T-helper 17 cell (primary cell): ENCODE data around the gene BCLAF3. TPM values are rescaled to one million over a fixed set of nuclear protein-coding genes. Genes with fewer than 3 reads are reported as not detected.
A peak's percentile ranks its signal among the peaks of the same experiment; 100 is the strongest.

Experiments used
- ATAC-seq: fragments of 150-1000 bp; cut with Tn5 transposase; 2 replicates; pipeline ENCODE4 v1.10.0; 2021; ENCODE audit warnings: mild to moderate bottlenecking, moderate library complexity
- DNase-seq, 3 donors: peaks; one replicate each; pipeline versions ENCODE4 v3.0.0 to v3.0.0-alpha.2; 2020 to 2021
- H3K9me3 ChIP-seq: one replicate; pipeline ENCODE4 v1.7.0; 2013; ENCODE audit warnings: low read length, mild to moderate bottlenecking; ENCODE audit not compliant: control insufficient read depth, poor library complexity, severe bottlenecking
- H3K27ac Mint-ChIP-seq: one replicate; pipeline ENCODE4 v1.8.0; 2022; ENCODE audit warnings: mild to moderate bottlenecking, moderate library complexity, mixed read lengths
- H3K27me3 Mint-ChIP-seq: one replicate; pipeline ENCODE4 v1.8.0; 2022; ENCODE audit warnings: mixed read lengths
- H3K36me3 Mint-ChIP-seq: one replicate; pipeline ENCODE4 v1.8.0; 2022; ENCODE audit warnings: low read depth, mixed read lengths
- H3K4me1 Mint-ChIP-seq: one replicate; pipeline ENCODE4 v1.8.0; 2022; ENCODE audit warnings: mild to moderate bottlenecking, mixed read lengths
- H3K4me3 Mint-ChIP-seq: one replicate; pipeline ENCODE4 v1.8.0; 2022; ENCODE audit warnings: mild to moderate bottlenecking, moderate library complexity, mixed read lengths
- total RNA-seq, 4 donors: library from RNA in 2 of 4; stranded (reverse) in 2 of 4; gene quantifications; one replicate each; pipeline ENCODE4 v1.2.3 and lab custom pipeline; 2022 to 2026

BCLAF3 gene
- 10 to 100 TPM in 1 of 2 donors, 1 to 10 TPM in 1; 6.7 to 10.0 TPM for total RNA-seq
- total RNA-seq (lab: John Stamatoyannopoulos, UW): 18.5 to 21.7 reads per million in 2 donors

GRCh38 chrX:19990556-19991349, at the start of gene BCLAF3:
TSS of gene BCLAF3 (minus strand) at chrX:19991061. CDS start at chrX:19970264, 20,797 bp downstream.
- H3K4me1 Mint-ChIP-seq: peaks cover 7% of the 10 kb centered on the region
- H3K4me3 Mint-ChIP-seq: peak within 1 kb of the TSS; percentile 91
- no peaks in the 10 kb centered on the region for H3K9me3 ChIP-seq
- ATAC-seq (peak; percentile 84), DNase-seq (peak; percentile 70 to 76 (median 75))
- no peaks in the 10 kb centered on the region for H3K27me3 Mint-ChIP-seq
- peaks cover 3% of the 10 kb centered on the region for H3K36me3 Mint-ChIP-seq
- peak within 1 kb of the TSS; percentile 89 for H3K27ac Mint-ChIP-seq

GRCh38 chrX:20038966-20039365, 48.1 kb upstream of the BCLAF3 start:
- no peak for ATAC-seq
- Mint-ChIP-seq H3K4me1 (no peaks in the 10 kb centered on the region), H3K27ac (no peak overlapping the region), H3K36me3 (no peaks in the 10 kb centered on the region), H3K27me3 (no peaks in the 10 kb centered on the region), H3K4me3 (no peak overlapping the region)
- no peaks in the 10 kb centered on the region for H3K9me3 ChIP-seq
- DNase-seq: no peak

GRCh38 chrX:20037186-20037585, 46.3 kb upstream of the BCLAF3 start:
- no peak overlapping the region for H3K27ac Mint-ChIP-seq
- H3K27me3 Mint-ChIP-seq: no peaks in the 10 kb centered on the region
- no peaks in the 10 kb centered on the region for H3K9me3 ChIP-seq
- no peaks in the 10 kb centered on the region for H3K36me3 Mint-ChIP-seq
- ATAC-seq: no peak
- H3K4me1 Mint-ChIP-seq: no peaks in the 10 kb centered on the region
- no peak overlapping the region for H3K4me3 Mint-ChIP-seq
- no peak for DNase-seq

DNA sequence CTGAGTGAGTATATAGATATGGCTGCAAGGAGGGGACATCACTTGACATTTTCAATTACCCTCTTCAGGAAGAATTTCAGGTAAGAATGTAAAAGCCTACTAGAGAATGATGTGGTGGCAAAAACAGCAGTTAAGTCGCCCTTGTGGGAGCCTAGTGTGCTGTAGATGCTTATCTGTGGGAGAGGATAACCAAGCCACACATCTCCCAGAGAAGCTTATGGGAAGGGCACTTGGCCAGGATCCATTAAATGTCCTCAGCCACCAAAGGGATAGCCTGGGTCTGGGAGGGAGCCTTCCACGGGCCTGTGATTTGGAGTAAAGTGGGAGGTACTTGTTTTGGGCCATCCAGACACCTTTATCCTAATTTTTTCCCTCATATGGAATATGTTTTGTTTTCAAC, 41.3 kb upstream of the BCLAF3 start:
- no peak overlapping the region for H3K4me3 Mint-ChIP-seq
- no peaks in the 10 kb centered on the region for H3K27me3 Mint-ChIP-seq
- H3K27ac Mint-ChIP-seq: no peak overlapping the region
- no peak for ATAC-seq
- H3K36me3 Mint-ChIP-seq: no peaks in the 10 kb centered on the region
- H3K9me3 ChIP-seq: no peaks in the 10 kb centered on the region
- H3K4me1 Mint-ChIP-seq: peaks cover 3% of the 10 kb centered on the region
- DNase-seq: no peak

- ATAC-seq (no peak), DNase-seq (no peak)
- Mint-ChIP-seq H3K27me3 (no peaks in the 10 kb centered on the region), H3K4me1 (peaks cover 3% of the 10 kb centered on the region), H3K4me3 (no peak overlapping the region), H3K36me3 (no peaks in the 10 kb centered on the region), H3K27ac (no peak overlapping the region)
- H3K9me3 ChIP-seq: no peaks in the 10 kb centered on the region
Observed at GRCh38 chrX:20029728-20030127, 38.9 kb upstream of the BCLAF3 start.

- no peaks in the 10 kb centered on the region for H3K27me3 Mint-ChIP-seq
- ATAC-seq: no peak
- no peak for DNase-seq
- H3K36me3 Mint-ChIP-seq: no peaks in the 10 kb centered on the region
- no peak overlapping the region for H3K4me3 Mint-ChIP-seq
- H3K9me3 ChIP-seq: no peaks in the 10 kb centered on the region
- peaks cover 3% of the 10 kb centered on the region for H3K4me1 Mint-ChIP-seq
- no peak overlapping the region for H3K27ac Mint-ChIP-seq
Observed at GRCh38 chrX:20028588-20028987, 37.7 kb upstream of the BCLAF3 start.

GRCh38 chrX:20026278-20026677, 35.4 kb upstream of the BCLAF3 start:
- peaks cover 6% of the 10 kb centered on the region for H3K27me3 Mint-ChIP-seq
- H3K4me1 Mint-ChIP-seq: no peaks in the 10 kb centered on the region
- DNase-seq (no peak), ATAC-seq (no peak)
- no peaks in the 10 kb centered on the region for H3K9me3 ChIP-seq
- peaks cover 2% of the 10 kb centered on the region for H3K36me3 Mint-ChIP-seq
- H3K4me3 Mint-ChIP-seq: no peak overlapping the region
- H3K27ac Mint-ChIP-seq: no peak overlapping the region

- H3K4me3 Mint-ChIP-seq: no peak overlapping the region
Observed at GRCh38 chrX:20019672-20020365, 29.0 kb upstream of the BCLAF3 start.

DNA sequence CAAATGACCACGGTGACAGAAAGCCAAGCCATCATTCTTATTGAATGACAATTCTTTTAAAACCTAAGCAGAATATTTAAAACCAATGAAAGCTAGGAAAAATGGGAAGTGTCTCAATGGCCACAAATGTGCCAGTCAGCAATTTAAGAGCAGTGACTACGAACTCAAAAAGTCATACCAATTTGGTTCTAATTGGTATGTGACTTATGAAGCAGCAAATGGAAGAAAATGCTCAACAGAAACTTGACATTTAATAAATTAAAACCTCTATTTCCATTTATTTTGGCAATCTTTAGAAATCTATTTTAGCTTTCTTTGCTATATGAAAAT, 25.7 kb upstream of the BCLAF3 start:
- Mint-ChIP-seq H3K4me1 (no peaks in the 10 kb centered on the region), H3K27ac (no peak overlapping the region), H3K4me3 (no peak overlapping the region), H3K36me3 (peaks cover 4% of the 10 kb centered on the region), H3K27me3 (no peaks in the 10 kb centered on the region)
- ATAC-seq: no peak
- no peaks in the 10 kb centered on the region for H3K9me3 ChIP-seq
- DNase-seq: no peak

More at GRCh38 chrX:20019672-20020365, 29.0 kb upstream of the BCLAF3 start:
- H3K36me3 Mint-ChIP-seq: peaks cover 6% of the 10 kb centered on the region
- no peaks in the 10 kb centered on the region for H3K4me1 Mint-ChIP-seq
- DNase-seq (no peak), ATAC-seq (no peak)
- H3K27me3 Mint-ChIP-seq: peaks cover 6% of the 10 kb centered on the region
- H3K27ac Mint-ChIP-seq: no peak overlapping the region
- H3K9me3 ChIP-seq: no peaks in the 10 kb centered on the region

DNA sequence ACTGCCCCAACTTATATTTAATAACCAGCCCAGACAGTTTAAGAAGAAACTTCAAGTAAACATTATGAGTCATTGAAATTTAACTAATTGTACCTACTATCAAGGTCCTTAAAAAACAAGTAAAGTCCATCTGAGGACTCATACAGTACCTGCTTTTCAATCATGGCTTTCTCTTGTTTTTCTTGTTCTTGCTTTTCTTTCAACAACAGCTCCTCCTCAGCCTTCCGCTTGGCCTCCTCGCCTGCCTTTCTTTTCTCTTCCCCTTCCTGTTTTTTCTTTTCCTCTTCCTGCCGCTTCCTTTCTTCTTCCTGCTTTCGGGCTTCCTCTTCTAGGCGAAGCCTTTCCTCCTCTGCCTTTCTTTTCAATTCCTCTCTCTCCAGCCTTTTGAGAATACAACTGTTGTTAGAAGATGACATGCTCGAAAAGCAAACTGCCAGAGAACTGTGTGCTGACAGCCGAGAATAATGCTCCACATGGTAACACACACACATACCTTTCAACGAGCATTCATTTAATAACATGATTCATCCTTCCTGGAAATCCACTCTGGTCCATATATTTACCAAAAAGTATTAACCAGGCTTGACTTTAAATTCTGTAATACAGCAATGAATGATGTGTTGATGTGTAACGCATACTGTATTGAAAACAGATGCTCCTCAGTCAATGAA, 25.2 kb upstream of the BCLAF3 start:
- peaks cover 4% of the 10 kb centered on the region for H3K36me3 Mint-ChIP-seq
- H3K9me3 ChIP-seq: no peaks in the 10 kb centered on the region
- H3K27me3 Mint-ChIP-seq: no peaks in the 10 kb centered on the region
- DNase-seq: no peak
- H3K4me1 Mint-ChIP-seq: no peaks in the 10 kb centered on the region
- no peak overlapping the region for H3K4me3 Mint-ChIP-seq
- no peak overlapping the region for H3K27ac Mint-ChIP-seq
- ATAC-seq: no peak

DNA sequence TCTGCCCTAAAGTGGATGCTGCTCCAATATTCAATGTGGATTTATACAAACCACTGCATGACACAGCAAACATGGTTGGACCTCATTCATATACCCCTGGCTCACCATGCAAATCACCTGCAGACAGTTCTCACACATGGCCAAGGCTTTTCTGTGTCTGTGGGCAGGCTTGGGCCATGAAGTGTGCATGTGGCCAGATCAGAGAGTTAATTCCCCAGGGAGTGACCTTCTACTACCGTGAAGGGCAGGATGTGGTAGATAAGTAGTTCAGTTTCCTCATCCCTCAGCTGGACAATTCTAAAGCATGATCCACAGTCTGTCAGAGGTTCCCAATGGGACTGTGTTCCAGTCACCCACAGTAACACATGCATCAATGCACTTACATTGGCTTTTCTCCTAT, 24.6 kb upstream of the BCLAF3 start:
- H3K4me3 Mint-ChIP-seq: no peak overlapping the region
- ATAC-seq (no peak), DNase-seq (no peak)
- peaks cover 4% of the 10 kb centered on the region for H3K36me3 Mint-ChIP-seq
- H3K4me1 Mint-ChIP-seq: no peaks in the 10 kb centered on the region
- no peaks in the 10 kb centered on the region for H3K27me3 Mint-ChIP-seq
- H3K27ac Mint-ChIP-seq: no peak overlapping the region
- H3K9me3 ChIP-seq: no peaks in the 10 kb centered on the region

GRCh38 chrX:20011608-20012007, 20.7 kb upstream of the BCLAF3 start:
- ATAC-seq (no peak), DNase-seq (no peak)
- H3K4me3 Mint-ChIP-seq: no peak overlapping the region
- H3K4me1 Mint-ChIP-seq: no peaks in the 10 kb centered on the region
- no peaks in the 10 kb centered on the region for H3K9me3 ChIP-seq
- H3K36me3 Mint-ChIP-seq: peaks cover 4% of the 10 kb centered on the region
- no peak overlapping the region for H3K27ac Mint-ChIP-seq
- H3K27me3 Mint-ChIP-seq: no peaks in the 10 kb centered on the region

- Mint-ChIP-seq H3K4me3 (no peak overlapping the region), H3K4me1 (no peaks in the 10 kb centered on the region), H3K36me3 (no peaks in the 10 kb centered on the region), H3K27ac (no peak overlapping the region), H3K27me3 (no peaks in the 10 kb centered on the region)
- ATAC-seq (no peak), DNase-seq (no peak)
- H3K9me3 ChIP-seq: no peaks in the 10 kb centered on the region
Observed at GRCh38 chrX:20007962-20008622, 17.2 kb upstream of the BCLAF3 start.
